H1 (cell line): ENCODE results near the gene RIPOR1. TPM values are rescaled to one million over a fixed set of nuclear protein-coding genes. Genes with fewer than 3 reads are reported as not detected.

Source experiments
- CTCF ChIA-PET: fragments of 300-600 bp; sonication (Branson Sonifier 250); formaldehyde crosslinking; loops from one replicate; lab custom pipeline; 2021; ENCODE audit not compliant: partially characterized antibody; lab: Charles Lee
- POLR2A ChIA-PET: fragments of 300-600 bp; sonication (Branson Sonifier 250); formaldehyde crosslinking; loops from one replicate; lab custom pipeline; 2021; ENCODE audit warnings: inconsistent platforms; ENCODE audit not compliant: partially characterized antibody; lab: Charles Lee
- DNase-seq, 2 experiments: peaks; one replicate each; pipeline versions ENCODE4 v3.0.0 to v3.0.0-alpha.2; 2010 to 2022; ENCODE audit warnings: low spot score in 2 of 2, low read depth in 1 of 2, mixed read lengths in 1 of 2
- FAIRE-seq: peaks from 2 replicates; lab custom pipeline; 2011; peaks lifted over from hg19 to GRCh38; lab: Jason Lieb, UNC
- H2AFZ ChIP-seq: 2 replicates; pipeline ENCODE4 v1.8.1; 2012; ENCODE audit warnings: low read length, inconsistent platforms
- H2AK5ac ChIP-seq: 2 replicates; pipeline ENCODE4 v1.6.1; 2013; ENCODE audit warnings: low read depth, low read length
- H2BK120ac ChIP-seq: replicated peaks from 2 replicates; pipeline ENCODE3; 2013; ENCODE audit warnings: low read depth, low read length, inconsistent platforms
- H2BK12ac ChIP-seq: 2 replicates; pipeline ENCODE4 v1.6.1; 2013; ENCODE audit warnings: low read depth, low read length
- H2BK15ac ChIP-seq: 2 replicates; pipeline ENCODE4 v1.6.1; 2013; ENCODE audit warnings: low read length
- H2BK20ac ChIP-seq: 2 replicates; pipeline ENCODE4 v1.6.1; 2013; ENCODE audit warnings: low read length
- H2BK5ac ChIP-seq: 2 replicates; pipeline ENCODE4 v1.6.1; 2013; ENCODE audit warnings: low read depth, low read length
- H3K14ac ChIP-seq: 2 replicates; pipeline ENCODE4 v1.6.1; 2013; ENCODE audit warnings: inconsistent platforms; ENCODE audit not compliant: insufficient read length
- H3K18ac ChIP-seq: 2 replicates; pipeline ENCODE4 v1.6.1; 2013; ENCODE audit warnings: low read length; ENCODE audit errors: extremely low read depth
- H3K23ac ChIP-seq: 2 replicates; pipeline ENCODE4 v1.6.1; 2013; ENCODE audit warnings: inconsistent platforms; ENCODE audit not compliant: insufficient read length
- H3K23me2 ChIP-seq: 2 replicates; pipeline ENCODE4 v1.6.1; 2013; ENCODE audit warnings: low read depth, low read length
- H3K27ac ChIP-seq: 2 replicates; pipeline ENCODE4 v1.6.1; 2011; ENCODE audit warnings: low read depth, low read length, inconsistent platforms
- H3K27me3 ChIP-seq, 4 experiments: replicated peaks in 1 of 4; 1 replicate in 1 of 4; 2 replicates in 3 of 4; pipeline versions ENCODE4 v1.6.1 to v1.8.1; 2011 to 2013; ENCODE audit warnings: low read length in 3 of 4, mild to moderate bottlenecking in 3 of 4, inconsistent platforms in 2 of 4, mixed read lengths in 2 of 4, moderate library complexity in 1 of 4; ENCODE audit not compliant: control insufficient read depth in 3 of 4, insufficient read depth in 3 of 4; ENCODE audit errors: extremely low read depth in 1 of 4
- H3K36me3 ChIP-seq, 4 experiments: 2 replicates each; pipeline versions ENCODE4 v1.6.1 to v1.8.1; 2011 to 2013; ENCODE audit warnings: mild to moderate bottlenecking in 4 of 4, low read length in 3 of 4, moderate library complexity in 2 of 4, control low read depth in 1 of 4, inconsistent platforms in 1 of 4; ENCODE audit not compliant: insufficient read depth in 4 of 4, control insufficient read depth in 2 of 4
- H3K4ac ChIP-seq: replicated peaks from 2 replicates; pipeline ENCODE3; 2013; ENCODE audit warnings: low read length, low read depth, mixed read lengths, inconsistent platforms; ENCODE audit not compliant: insufficient read length
- H3K4me1 ChIP-seq, 4 experiments: replicated peaks in 1 of 4; 1 replicate in 1 of 4; 2 replicates in 3 of 4; pipeline versions ENCODE4 v1.6.1 to v1.8.1; 2011 to 2013; ENCODE audit warnings: low read length in 3 of 4, inconsistent platforms in 2 of 4, mixed read lengths in 1 of 4; ENCODE audit not compliant: insufficient read depth in 4 of 4, control insufficient read depth in 3 of 4
- H3K4me2 ChIP-seq, 2 experiments: 2 replicates each; pipeline versions ENCODE4 v1.6.1 to v1.8.1; 2011 to 2013; ENCODE audit warnings: low read depth in 2 of 2, low read length in 2 of 2, control low read depth in 1 of 2, inconsistent platforms in 1 of 2, mild to moderate bottlenecking in 1 of 2; ENCODE audit not compliant: insufficient read depth in 1 of 2
- H3K4me3 ChIP-seq, 4 experiments: fragments of 200-600, 300-600 bp in 1 of 4; sonication (generic), shearing (Covaris generic), sonication (Bioruptor Twin) in 1 of 4; 2 replicates each; pipeline versions ENCODE4 v1.5.1 to v1.8.1; 2011 to 2016; ENCODE audit warnings: low read length in 4 of 4, low read depth in 3 of 4, control low read depth in 2 of 4, inconsistent platforms in 2 of 4, mild to moderate bottlenecking in 2 of 4, mixed read lengths in 1 of 4, moderate library complexity in 1 of 4; ENCODE audit not compliant: insufficient read depth in 2 of 4; ENCODE audit errors: extremely low read depth in 1 of 4
- H3K56ac ChIP-seq: replicated peaks from 2 replicates; pipeline ENCODE3; 2013; ENCODE audit warnings: low read depth, mild to moderate bottlenecking, mixed read lengths, low read length, inconsistent platforms; ENCODE audit not compliant: insufficient read length
- H3K79me1 ChIP-seq: 2 replicates; pipeline ENCODE4 v1.6.1; 2013; ENCODE audit warnings: low read depth, low read length, control low read depth
- H3K79me2 ChIP-seq, 2 experiments: 2 replicates each; pipeline versions ENCODE4 v1.6.1 to v1.8.1; 2012 to 2013; ENCODE audit warnings: low read length in 2 of 2, mild to moderate bottlenecking in 2 of 2, inconsistent platforms in 1 of 2; ENCODE audit not compliant: insufficient read depth in 2 of 2, control insufficient read depth in 1 of 2
- H3K9ac ChIP-seq, 4 experiments: replicated peaks in 1 of 4; 1 replicate in 1 of 4; 2 replicates in 3 of 4; pipeline versions ENCODE4 v1.6.1 to v1.8.1; 2011 to 2013; ENCODE audit warnings: low read depth in 3 of 4, low read length in 3 of 4, control low read depth in 2 of 4, mild to moderate bottlenecking in 2 of 4, moderate library complexity in 2 of 4, inconsistent platforms in 1 of 4; ENCODE audit errors: extremely low read depth in 1 of 4
- H3K9me3 ChIP-seq, 2 experiments: 2 replicates each; pipeline versions ENCODE4 v1.6.1 to v1.8.1; 2012 to 2013; ENCODE audit warnings: mild to moderate bottlenecking in 2 of 2, moderate library complexity in 2 of 2, control low read depth in 1 of 2, inconsistent platforms in 1 of 2, low read depth in 1 of 2, low read length in 1 of 2, mixed read lengths in 1 of 2; ENCODE audit not compliant: insufficient read depth in 2 of 2
- H4K20me1 ChIP-seq, 2 experiments: replicated peaks in 1 of 2; 2 replicates each; pipeline versions ENCODE3 to v1.8.1; 2011 to 2013; ENCODE audit warnings: inconsistent platforms in 2 of 2, low read length in 2 of 2, mild to moderate bottlenecking in 1 of 2; ENCODE audit not compliant: insufficient read depth in 2 of 2, control insufficient read depth in 1 of 2
- H4K5ac ChIP-seq: 2 replicates; pipeline ENCODE4 v1.6.1; 2013; ENCODE audit warnings: low read length, low read depth, mixed read lengths, inconsistent platforms; ENCODE audit not compliant: insufficient read length
- H4K8ac ChIP-seq: 2 replicates; pipeline ENCODE4 v1.8.0; 2013; ENCODE audit warnings: mild to moderate bottlenecking, moderate library complexity, low read length, inconsistent platforms; ENCODE audit not compliant: insufficient read depth; ENCODE audit errors: extremely low read depth
- H4K91ac ChIP-seq: replicated peaks from 2 replicates; pipeline ENCODE3; 2013; ENCODE audit warnings: low read length, mixed read lengths, inconsistent platforms; ENCODE audit not compliant: insufficient read length
- BRCA1 ChIP-seq: IDR thresholded peaks from 2 replicates; pipeline ENCODE4 v1.6.1; 2012; ENCODE audit warnings: low read depth, low read length, improper control_type of control experiment
- CTBP2 ChIP-seq: IDR thresholded peaks from 2 replicates; pipeline ENCODE4 v1.7.0; 2011; ENCODE audit warnings: borderline replicate concordance, mild to moderate bottlenecking, moderate library complexity, mixed read lengths, low read length; ENCODE audit not compliant: insufficient read depth, insufficient read length
- EZH2 ChIP-seq: fragments of 200-600 bp; sonication (generic); IDR thresholded peaks from 2 replicates; pipeline ENCODE4 v1.7.1; 2012; ENCODE audit warnings: low read depth, mild to moderate bottlenecking, moderate library complexity, low read length, inconsistent platforms; ENCODE audit not compliant: severe bottlenecking
- JUN ChIP-seq: IDR thresholded peaks from 2 replicates; pipeline ENCODE4 v1.6.1; 2011; ENCODE audit warnings: low read depth, mild to moderate bottlenecking, improper control_type of control experiment, low read length
- PHF8 ChIP-seq: fragments of 200-600 bp; sonication (generic); conservative IDR thresholded peaks from 2 replicates; pipeline ENCODE4 v1.7.1; 2012; ENCODE audit warnings: low read depth, mild to moderate bottlenecking, inconsistent platforms, low read length, moderate library complexity
- RAD21 ChIP-seq, 2 experiments: IDR thresholded peaks in 1 of 2; conservative IDR thresholded peaks in 1 of 2; 2 replicates each; pipeline ENCODE4 v1.6.1; 2011; ENCODE audit warnings: low read depth in 2 of 2, low read length in 2 of 2, improper control_type of control experiment in 1 of 2, inconsistent platforms in 1 of 2, mild to moderate bottlenecking in 1 of 2, moderate library complexity in 1 of 2
- RXRA ChIP-seq: IDR thresholded peaks from 2 replicates; pipeline ENCODE4 v1.6.1; 2011; ENCODE audit warnings: low read depth, mild to moderate bottlenecking, low read length, moderate library complexity; ENCODE audit not compliant: insufficient read depth
- SIN3A ChIP-seq, 2 experiments: IDR thresholded peaks in 1 of 2; conservative IDR thresholded peaks in 1 of 2; 2 replicates each; pipeline ENCODE4 v1.6.1; 2011 to 2012; ENCODE audit warnings: low read length in 2 of 2, improper control_type of control experiment in 1 of 2, low read depth in 1 of 2, mild to moderate bottlenecking in 1 of 2
- SUZ12 ChIP-seq: fragments of 200-600 bp; sonication (generic); IDR thresholded peaks from 2 replicates; pipeline ENCODE4 v1.6.1; 2012; ENCODE audit warnings: mild to moderate bottlenecking, inconsistent platforms, low read length, moderate library complexity, mixed read lengths
- TAF1 ChIP-seq: IDR thresholded peaks from 2 replicates; pipeline ENCODE4 v1.6.1; 2011; ENCODE audit warnings: mild to moderate bottlenecking, low read depth, low read length
- TCF12 ChIP-seq: IDR thresholded peaks from 2 replicates; pipeline ENCODE4 v1.6.1; 2011; ENCODE audit warnings: low read depth, mild to moderate bottlenecking, low read length
- TEAD4 ChIP-seq: IDR thresholded peaks from 2 replicates; pipeline ENCODE4 v1.6.1; 2012; ENCODE audit warnings: low read depth, low read length, inconsistent platforms, mixed read lengths
- WGBS, 2 experiments: shearing (Covaris generic) in 1 of 2; methylation state at CpG; one replicate each; pipeline versions ENCODE4 v1.1.6 to v1.1.7; 2013 to 2015; ENCODE audit warnings: low lambda C conversion rate in 2 of 2, mixed read lengths in 2 of 2, inconsistent platforms in 1 of 2, low coverage in 1 of 2, missing lambda C conversion rate in 1 of 2; ENCODE audit not compliant: insufficient replicate concordance in 2 of 2, insufficient coverage in 1 of 2, insufficient read length in 1 of 2; ENCODE audit errors: extremely low coverage in 1 of 2, missing lambda C conversion rate in 1 of 2; 5-methylcytosine and 5-hydroxymethylcytosine counted together
- polyA plus RNA-seq, 7 experiments: library from polyadenylated mRNA; depleted of rRNA in 3 of 7; stranded (reverse) in 5 of 7; unstranded in 2 of 7; fragments of >200 nt in 5 of 7; fragments of 200-250 nt in 2 of 7; gene quantifications; 1 replicate in 5 of 7; 2 replicates in 1 of 7; 4 replicates in 1 of 7; pipeline versions ENCODE4 v1.2.1 to v1.2.3, GENCODE V29; 2011 to 2013; ENCODE audit warnings: missing spikeins in 2 of 7, mixed read lengths in 2 of 7
- total RNA-seq: library from RNA; stranded (reverse); fragmentation: NEBNext Ultra II Directional; extraction: Animal tissue kit (Norgen Biotek cat#: 25700); gene quantifications from 2 replicates; pipeline ENCODE4 v1.2.1, GENCODE V29; 2021
- TF ChIP-seq, protein P1 (sequence below): IDR thresholded peaks from 2 replicates; pipeline ENCODE4 v1.6.1; 2012; ENCODE audit warnings: inconsistent platforms

Gene RIPOR1
- total and polyA plus RNA-seq, 2 of the 8 experiments (the other 6 are each of a cell fraction or from before 2014, with no cell fraction given): 2.7 to 10.1 TPM

- WGBS, 2 experiments: 100% methylated on average over 3 of the region's 3 CpGs; no CpG with 5 or more reads in 1 of the 2 experiments
- no peak for TF ChIP-seq BRCA1
- no peak for TF ChIP-seq RXRA
- no peak for TF ChIP-seq JUN
- TF ChIP-seq PHF8: no peak
- TF ChIP-seq, protein P1, sequence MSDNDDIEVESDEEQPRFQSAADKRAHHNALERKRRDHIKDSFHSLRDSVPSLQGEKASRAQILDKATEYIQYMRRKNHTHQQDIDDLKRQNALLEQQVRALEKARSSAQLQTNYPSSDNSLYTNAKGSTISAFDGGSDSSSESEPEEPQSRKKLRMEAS: no peak
- no peak for TF ChIP-seq TCF12
- TF ChIP-seq TAF1: no peak
- TF ChIP-seq EZH2: no peak
- no peak for TF ChIP-seq SUZ12
- no peak for TF ChIP-seq TEAD4
- TF ChIP-seq RAD21 (IDR thresholded peaks at IDR 0.05 in 1 of 2, conservative IDR thresholded peaks at IDR 0.05 in 1 of 2; ENCODE audit: low read depth in 2 of 2, low read length in 2 of 2): no peak
- no peak for TF ChIP-seq CTBP2
- TF ChIP-seq SIN3A (conservative IDR thresholded peaks at IDR 0.05 in 1 of 2, IDR thresholded peaks at IDR 0.05 in 1 of 2; ENCODE audit: low read depth in 1 of 2, low read length in 2 of 2): no peak
Observed at GRCh38 chr16:67486805-67487204, 41.8 kb upstream of the RIPOR1 start.

More at GRCh38 chr16:67486805-67487204, 41.8 kb upstream of the RIPOR1 start:
- Histone ChIP-seq H3K18ac (no peak overlapping the region), H2BK20ac (no peak overlapping the region), H3K4ac (no peak overlapping the region), H2BK15ac (no peak overlapping the region), H3K9me3 (peaks cover 5 to 7% of the 10 kb centered on the region in 2 experiments; a peak in 1 of 4 replicates), H3K79me2 (no peaks in the 10 kb centered on the region), H2BK120ac (no peak overlapping the region), H3K4me3 (no peak overlapping the region), H3K23me2 (no peaks in the 10 kb centered on the region), H4K91ac (no peak overlapping the region), H3K27ac (no peak overlapping the region), H3K23ac (no peak overlapping the region), H2AFZ (no peak overlapping the region), H3K4me2 (no peak overlapping the region), H3K79me1 (no peaks in the 10 kb centered on the region), H2AK5ac (no peak overlapping the region), H4K20me1 (peaks cover 6 to 10% of the 10 kb centered on the region in 2 experiments), H2BK5ac (no peak overlapping the region), H3K9ac (no peak overlapping the region), H4K5ac (no peak overlapping the region), H4K8ac (no peak overlapping the region; the same call in 1 of the 2 replicates), H3K4me1 (peaks cover 0 to 10% (median 6%) of the 10 kb centered on the region in 4 experiments; a peak in 6 of 7 replicates), H3K27me3 (peaks cover 41 to 68% (median 58%) of the 10 kb centered on the region in 4 experiments), H3K36me3 (no peaks in the 10 kb centered on the region; a peak in 1 of 8 replicates), H3K56ac (no peak overlapping the region), H3K14ac (no peak overlapping the region), H2BK12ac (no peak overlapping the region)
- ChIA-PET CTCF (interaction anchor here (0.7 to 21.5 kb wide), 5 partner anchors 6 to 126 kb away, joined by 3 to 335 read pairs (median 74); no protein-coding TSS in a partner anchor), POLR2A (no interaction called here)
- FAIRE-seq (no peak), DNase-seq (no peak)
